Measurements from ENCODE around the gene DNAJC8.
A peak's percentile ranks its signal among the peaks of the same experiment; 100 is the strongest.

Gene DNAJC8, protein sequence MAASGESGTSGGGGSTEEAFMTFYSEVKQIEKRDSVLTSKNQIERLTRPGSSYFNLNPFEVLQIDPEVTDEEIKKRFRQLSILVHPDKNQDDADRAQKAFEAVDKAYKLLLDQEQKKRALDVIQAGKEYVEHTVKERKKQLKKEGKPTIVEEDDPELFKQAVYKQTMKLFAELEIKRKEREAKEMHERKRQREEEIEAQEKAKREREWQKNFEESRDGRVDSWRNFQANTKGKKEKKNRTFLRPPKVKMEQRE

DNA sequence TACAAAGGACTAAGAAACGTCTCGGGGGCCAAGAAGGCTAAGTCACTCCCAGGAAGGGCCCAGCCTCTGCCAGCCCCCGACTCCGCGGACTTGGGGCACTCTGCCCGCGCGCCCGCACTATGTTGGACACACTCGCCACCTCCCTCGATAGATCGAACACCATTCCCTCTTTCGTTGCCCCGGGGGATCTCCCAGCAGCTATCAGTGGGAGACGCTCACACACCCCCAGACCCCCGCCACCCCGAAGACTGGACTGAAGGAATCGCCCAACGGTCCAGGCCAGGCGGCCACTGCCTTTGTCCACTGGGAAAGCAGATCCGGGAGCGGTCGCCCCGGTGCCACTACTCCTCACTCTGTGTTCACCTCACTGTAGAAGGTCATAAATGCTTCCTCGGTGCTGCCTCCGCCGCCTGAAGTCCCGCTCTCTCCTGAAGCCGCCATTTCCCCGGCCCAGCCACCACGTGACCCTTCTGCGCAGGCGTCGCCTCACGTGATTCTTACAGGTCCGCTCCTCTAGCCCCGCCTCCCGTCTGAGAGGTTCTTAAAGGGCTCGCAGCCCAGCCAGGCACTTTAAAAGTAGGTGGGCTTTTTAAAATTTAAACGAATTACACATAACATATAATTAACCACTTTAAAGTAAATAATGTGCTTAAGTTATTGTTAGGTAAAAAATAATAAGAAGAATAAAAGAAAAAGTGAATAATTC, at the start of gene DNAJC8:
DNAJC8 (minus strand) TSS at position 472 of the 706 bp plus-strand sequence; CDS start at position 441, 31 bp downstream.
- DNase-seq (ENCODE audit: low read depth, low spot score) = peak; percentile 68

DNA sequence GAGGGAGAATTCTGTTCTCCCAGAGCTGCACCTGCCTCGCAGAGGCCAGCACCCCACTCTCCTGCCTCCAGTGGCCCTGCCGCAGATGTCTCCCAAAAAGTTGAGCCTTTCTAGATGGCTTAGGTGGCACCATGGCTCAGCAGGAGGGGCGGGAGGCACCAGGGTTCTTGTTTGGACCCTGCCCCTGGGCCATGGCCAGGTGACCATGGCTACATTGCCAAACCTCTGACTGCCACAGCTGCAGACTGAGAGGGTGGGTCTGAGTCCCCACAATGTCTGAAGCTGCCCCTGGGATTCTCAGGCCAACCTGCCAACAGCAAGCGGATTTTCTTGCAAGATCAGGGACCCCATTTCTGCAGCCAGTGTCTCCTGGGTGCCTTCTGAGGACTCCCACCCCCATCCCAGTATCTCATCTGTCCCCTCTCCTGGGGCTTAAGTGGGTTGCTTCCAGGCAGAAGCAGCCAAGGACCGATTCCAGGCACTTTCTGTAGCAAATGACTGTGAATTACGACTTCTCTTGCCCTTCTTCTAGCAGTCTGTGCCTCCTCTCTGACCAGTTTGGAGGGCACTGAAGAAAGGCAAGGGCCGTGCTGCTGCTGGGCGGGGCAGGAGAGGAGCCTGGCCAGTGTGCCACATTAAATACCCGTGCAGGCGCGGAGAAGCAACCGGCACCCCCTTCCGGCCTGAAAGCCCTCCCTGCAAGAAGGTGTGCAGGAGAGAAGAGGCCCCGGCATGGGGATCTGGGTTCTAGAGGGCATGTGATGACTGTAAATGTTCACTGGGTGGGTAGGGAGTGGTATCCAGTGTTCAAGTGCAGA, 49.0 kb upstream of the DNAJC8 start:
- no peak for DNase-seq (ENCODE audit: low read depth, low spot score)

DNA sequence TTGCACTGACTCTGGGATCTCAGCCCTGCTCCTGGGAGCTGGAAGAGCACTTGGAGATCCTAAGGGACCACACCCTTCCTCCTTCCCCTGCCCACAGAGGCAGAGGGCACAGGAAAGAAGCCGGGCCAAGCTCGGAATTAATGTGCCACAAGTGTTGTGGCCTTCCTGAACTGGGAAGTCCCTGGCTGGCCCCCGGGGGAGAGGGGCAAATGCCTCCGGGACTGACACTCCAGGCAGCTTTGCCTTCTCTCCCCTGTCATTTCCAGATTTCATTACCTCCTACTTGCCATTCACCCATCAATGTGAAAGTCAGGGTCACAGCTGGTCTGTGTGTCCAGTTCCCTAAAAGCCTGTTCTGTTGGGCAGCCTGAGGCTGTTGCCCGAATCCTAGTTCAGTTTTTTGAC, 48.1 kb upstream of the DNAJC8 start:
- no peak for DNase-seq (ENCODE audit: low read depth, low spot score)

DNA sequence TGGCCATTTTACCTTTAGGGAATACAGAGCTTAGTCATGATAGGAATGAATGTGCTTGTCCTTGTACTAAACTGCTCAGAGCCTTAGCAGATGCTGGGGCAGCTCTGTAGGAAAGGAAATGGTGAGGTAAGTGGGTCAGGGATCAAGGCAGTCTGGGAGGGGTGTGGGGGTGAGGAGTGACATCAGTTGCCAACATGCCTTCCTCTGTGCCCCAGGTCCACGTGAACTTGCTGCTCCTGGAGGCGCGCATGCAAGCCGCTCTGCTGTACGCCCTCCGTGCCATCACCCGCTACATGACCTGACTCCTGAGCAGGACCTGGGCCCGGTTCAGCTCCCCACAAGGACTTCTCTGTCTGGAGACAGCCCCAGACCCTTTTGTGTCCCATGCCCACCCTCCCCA, 47.7 kb upstream of the DNAJC8 start:
- no peak for DNase-seq (ENCODE audit: low read depth, low spot score)

DNA sequence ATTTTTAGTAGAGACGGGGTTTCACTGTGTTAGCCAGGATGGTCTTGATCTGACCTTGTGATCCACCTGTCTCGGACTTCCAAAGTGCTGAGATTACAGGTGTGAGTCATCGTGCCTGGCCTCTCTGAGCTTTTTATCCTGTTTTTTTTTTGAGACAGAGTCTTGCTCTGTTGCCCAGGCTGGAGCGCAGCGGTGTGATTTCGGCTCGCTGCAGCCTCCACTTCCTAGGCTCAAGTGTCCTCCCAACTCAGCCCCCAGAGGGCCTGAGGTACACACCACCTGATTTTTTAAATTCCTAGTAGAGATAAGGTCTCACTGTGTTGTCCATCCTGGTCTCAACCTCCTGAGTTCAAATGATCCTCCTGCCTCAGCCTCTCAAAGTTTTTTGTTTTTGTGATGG, 46.9 kb upstream of the DNAJC8 start:
- no peak for DNase-seq (ENCODE audit: low read depth, low spot score)

DNA sequence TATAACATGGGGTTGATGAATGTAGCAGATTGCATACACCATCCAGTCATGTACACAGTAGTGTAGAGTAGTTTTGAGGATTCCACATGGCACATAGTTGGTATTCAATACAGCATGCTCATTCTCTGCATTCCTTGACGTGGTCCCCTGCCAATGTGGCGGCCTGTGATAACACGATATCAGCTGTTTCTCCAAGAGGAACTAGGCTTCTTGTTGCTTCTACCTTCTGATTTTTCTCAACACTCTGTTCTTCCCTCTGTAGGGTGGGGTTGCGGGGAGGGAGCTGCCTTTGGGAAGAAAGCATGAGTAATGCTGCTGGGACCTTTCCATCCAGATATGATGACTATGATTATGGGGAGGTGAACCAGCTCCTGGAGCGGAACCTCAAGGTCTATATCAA, 45.9 kb upstream of the DNAJC8 start:
- DNase-seq (ENCODE audit: low read depth, low spot score) = no peak

DNA sequence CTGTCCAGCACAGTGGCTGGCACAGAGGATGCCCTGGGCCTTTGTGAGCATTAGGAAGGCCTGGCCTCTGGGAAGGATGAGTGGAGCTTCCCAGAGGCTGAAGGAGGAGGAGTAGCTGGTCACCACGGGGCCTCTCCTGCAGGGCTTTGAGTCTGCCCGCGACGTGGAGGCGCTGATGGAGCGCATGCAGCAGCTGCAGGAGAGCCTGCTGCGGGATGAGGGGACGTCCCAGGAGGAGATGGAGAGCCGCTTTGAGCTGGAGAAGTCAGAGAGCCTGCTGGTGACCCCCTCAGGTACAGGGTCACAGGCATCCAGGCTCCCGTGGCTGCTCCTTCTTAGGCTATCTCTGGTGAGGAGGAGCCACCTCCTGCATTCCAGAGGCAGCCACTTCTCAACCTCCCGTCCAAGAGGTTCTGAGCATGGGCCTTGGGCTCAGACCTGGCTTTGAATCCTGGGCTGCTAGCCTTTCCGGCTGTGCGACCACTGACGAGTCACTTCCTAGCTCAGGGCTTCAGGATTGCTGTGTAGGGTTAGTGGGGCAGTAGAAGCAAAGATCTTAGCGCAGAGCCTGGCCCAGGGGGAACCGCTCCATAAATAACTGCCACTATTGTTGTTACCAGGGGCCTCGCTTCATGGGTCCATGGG, 40.5 kb upstream of the DNAJC8 start:
- no peak for DNase-seq (ENCODE audit: low read depth, low spot score)

DNA sequence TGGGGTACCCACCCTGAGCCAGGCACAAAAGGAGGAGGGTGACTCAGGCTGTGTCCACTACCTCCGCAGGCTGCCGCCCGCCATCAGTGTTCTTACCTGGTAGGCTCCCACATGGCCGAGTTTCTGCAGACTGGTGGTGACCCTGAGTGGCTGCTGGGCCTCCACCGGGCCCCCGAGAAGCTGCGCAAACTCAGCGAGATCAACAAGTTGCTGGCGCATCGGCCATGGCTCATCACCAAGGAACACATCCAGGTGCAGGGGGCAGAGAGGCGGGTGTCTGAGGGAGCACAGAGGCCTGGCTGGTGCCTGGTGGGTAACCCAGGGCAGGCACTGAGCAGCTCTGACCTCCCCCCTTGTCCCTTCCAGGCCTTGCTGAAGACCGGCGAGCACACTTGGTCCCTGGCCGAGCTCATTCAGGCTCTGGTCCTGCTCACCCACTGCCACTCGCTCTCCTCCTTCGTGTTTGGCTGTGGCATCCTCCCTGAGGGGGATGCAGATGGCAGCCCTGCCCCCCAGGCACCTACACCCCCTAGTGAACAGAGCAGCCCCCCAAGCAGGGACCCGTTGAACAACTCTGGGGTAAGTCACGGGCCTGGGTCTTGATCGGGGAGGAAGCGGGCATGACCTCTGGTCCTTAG, 39.5 kb upstream of the DNAJC8 start:
- DNase-seq (ENCODE audit: low read depth, low spot score) = no peak

DNA sequence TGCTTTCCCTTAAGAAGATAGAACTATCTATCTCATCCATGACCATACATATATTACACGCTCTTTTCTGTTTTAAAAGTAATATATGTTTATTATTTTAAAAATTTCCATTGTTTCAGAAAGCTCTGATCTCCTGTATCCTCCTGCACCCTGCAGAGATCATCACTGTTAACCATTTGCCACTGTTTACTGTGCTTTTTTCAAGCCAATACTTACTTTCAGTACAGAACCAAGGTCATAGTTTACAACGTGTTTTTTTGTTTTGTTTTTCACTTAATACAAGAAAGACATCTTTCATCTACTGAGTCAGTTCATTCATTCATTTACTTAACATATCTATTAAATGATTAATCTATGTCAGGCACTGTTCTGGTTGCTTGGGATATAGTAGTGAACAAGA, 36.7 kb upstream of the DNAJC8 start:
- no peak for DNase-seq (ENCODE audit: low read depth, low spot score)

DNA sequence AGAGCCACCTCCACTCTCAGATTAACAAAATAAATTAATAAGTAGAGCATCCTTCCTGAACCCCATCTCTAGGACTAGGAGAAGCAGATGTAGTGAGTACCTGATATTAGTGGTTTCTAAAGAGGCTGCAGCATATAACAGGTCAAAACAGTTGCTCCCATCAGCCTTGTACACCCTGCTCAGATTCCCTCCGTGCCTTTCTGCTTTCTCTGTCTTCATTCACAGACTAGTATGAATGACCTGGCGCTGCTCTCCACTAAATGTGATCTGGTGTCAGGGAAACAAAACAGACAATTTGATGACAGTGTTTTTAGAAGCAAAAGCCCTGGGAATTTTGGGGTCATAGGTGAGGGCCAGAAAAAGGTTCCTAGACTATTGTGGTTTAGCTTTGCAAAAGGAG, 34.8 kb upstream of the DNAJC8 start:
- DNase-seq (ENCODE audit: low read depth, low spot score) = no peak

DNA sequence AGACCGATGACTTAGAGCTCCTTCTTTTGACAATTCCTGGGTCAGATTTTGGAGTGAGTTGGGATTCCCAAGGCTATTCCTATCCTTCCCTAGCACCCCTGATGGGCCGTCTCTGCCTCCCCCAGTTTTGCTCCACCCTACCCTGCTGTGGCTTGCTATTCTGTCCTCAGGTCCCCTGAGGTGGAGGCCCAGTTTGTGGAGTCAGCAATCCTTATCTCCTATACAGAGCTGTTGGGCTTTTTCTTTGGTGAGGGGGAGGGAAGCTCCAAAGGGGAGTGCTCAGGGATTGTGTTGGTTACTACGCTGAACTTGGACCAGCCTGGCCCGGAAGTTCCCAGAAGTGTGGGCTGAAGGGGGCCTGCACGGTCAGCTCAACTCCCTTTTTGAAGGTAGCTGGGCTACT, 34.1 kb upstream of the DNAJC8 start:
- no peak for DNase-seq (ENCODE audit: low read depth, low spot score)

DNA sequence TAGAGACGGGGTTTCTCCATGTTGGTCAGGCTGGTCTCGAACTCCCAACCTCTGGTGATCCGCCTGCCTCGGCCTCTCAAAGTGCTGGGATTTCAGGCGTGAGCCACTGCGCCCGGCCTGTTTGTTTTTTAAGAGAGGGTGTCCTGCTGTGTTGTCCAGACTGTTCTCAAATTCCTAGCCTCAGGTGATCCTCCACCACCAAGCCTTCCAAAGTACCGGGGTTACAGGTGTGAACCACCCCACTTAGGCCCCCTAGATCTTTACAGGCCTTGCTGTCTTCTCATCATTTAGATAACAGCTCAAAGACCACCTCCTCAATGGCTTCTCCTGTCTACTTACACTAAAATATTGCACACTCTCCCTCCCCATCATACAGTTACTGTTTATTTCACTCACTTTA, 32.7 kb upstream of the DNAJC8 start:
- DNase-seq (ENCODE audit: low read depth, low spot score) = no peak

DNA sequence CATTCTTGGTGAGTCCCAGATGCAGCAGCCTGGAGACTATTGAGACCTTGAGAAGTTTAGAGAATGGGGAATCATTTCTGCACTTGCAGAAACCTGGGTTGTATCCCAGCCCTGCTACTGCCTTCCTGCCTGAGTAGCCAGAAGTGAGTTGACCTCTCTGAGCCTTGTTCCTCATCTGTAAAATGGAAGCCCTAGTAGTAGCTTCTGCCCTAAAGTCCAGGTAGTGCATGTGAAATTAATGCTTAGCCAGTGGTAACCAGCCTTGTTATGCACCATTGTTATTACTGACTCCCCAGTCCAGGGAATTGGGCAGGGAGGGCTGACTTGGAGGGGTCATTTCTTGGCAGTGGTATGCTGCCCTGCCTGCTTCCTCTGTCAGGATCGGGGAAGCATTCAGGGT, 32.1 kb upstream of the DNAJC8 start:
- DNase-seq (ENCODE audit: low read depth, low spot score) = no peak

DNA sequence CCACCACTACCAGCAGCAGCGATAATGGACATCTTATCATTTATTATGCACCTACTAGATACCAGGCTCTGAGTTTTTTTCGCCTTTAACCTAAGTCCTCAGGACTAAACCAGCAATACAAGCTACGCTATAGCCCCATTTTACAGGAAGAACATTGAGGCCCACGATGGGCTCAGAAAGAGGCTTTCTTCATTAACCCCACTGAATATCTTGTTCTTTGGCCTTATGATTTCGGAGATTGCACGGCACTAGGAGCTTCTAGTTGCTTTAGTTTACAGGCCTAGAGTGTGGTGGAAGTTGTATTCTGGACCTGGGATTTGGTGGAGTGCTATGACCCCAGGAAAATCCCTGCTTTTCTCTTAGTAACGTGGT, 28.0 kb upstream of the DNAJC8 start:
- DNase-seq (ENCODE audit: low read depth, low spot score) = no peak

DNA sequence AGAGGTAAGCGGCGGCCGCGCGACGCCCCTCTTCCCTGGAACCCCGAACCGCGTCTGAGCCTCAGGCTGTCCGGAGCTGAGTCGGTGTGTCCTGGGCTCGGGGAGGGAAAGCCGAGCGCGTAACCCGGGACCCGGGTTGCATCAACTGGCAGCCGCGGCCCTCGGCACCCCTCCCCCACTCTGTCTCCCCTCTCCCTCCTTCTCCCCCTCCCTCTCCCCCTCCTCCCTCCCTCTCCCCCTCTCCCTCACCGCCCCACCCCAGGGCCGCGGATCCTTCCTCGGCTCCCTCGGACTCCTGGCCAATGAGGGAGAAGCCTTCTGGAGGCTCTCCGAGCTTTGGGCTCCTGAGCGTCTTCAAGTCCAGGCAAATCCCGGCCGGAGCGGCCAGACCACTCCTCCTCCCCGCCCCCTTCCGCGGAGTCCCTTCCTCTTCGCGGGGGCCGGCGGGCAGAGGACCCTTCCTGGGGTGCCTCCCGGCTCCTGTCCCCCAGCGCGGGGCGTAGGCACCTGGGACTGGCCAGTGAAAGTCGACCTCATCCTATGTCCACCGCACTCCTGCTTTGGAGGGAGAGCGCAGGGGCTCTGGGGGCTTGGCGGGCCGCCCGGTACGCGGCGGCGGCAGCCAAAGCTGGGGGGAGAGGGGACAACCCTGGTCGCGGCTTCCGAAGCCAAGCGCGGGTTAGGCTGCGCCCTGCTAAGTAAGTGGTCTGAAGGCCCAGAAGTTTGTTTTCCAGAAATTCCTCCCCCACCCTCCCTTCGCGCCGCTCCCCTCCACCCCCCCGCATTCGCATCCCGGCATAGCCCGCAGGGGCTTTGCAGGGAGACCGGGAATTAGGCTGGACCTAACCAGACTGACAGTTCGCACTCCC, 27.3 kb upstream of the DNAJC8 start:
- peak; percentile 80 for DNase-seq (ENCODE audit: low read depth, low spot score)

DNA sequence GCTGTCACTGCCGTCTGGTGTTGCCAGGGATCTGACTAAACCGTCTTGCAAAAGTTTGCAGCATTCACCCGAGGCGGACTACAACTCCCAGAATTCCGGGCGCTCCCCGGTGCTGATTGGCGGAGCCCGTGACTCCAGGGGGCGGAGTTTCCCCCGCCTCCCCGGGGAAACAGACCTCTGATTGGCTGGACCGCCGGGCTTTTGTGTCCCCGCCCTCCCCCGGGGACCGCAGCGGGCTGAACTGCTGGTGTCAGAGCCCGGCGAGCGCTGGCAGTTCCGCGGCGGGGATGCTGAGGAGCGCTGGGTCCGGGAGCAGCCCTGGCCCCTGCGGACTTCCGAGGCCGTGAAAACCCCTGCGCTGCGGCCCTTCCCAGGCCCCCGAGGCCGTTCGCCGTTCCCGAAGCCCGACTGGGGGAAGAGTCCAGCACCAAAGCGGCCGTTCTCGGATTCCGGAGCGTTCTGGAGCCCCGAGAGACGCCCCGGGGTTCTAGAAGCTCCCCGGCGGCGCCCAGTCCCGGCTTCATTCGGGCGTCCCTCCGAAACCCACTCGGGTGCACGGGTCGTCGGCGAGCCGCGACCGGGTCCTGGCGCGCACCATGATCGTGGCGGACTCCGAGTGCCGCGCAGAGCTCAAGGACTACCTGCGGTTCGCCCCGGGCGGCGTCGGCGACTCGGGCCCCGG, 26.6 kb upstream of the DNAJC8 start, which contains the start of gene SESN2:
SESN2 (plus strand) TSS at position 267 of the 682 bp plus-strand sequence; CDS start at position 597, 330 bp downstream.
- peak; percentile 88 for DNase-seq (ENCODE audit: low read depth, low spot score)

DNA sequence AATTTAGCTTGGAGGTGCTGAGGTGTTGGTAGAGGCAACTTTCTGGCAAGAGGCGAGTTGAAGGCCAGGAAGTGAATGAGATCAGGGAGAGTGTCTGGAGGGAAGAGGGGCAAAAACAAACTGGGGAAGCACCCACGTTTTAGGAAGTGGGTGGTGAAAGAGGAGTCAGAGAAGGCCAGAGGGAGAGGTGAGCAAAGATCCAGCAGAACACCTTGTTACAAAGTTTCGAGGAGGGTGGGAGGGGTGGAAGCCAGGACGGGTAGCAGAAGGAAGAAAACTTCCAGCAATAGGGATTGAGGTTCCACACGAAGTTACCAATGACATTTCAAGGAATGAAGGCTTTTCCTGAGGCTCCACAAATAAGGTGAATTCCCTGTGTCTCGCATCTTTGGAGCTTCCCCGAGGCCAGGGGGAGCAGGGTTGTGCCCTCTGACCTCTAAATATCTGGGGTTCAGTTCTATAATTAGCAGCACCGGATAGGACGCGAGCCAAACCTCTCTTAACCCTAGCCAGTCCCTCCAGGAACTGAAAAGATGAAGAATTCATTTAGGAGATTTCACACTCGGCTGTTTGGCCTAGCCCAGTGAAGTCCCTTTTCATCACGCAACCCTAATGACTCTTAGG, 25.9 kb upstream of the DNAJC8 start:
- DNase-seq (ENCODE audit: low read depth, low spot score) = no peak

DNA sequence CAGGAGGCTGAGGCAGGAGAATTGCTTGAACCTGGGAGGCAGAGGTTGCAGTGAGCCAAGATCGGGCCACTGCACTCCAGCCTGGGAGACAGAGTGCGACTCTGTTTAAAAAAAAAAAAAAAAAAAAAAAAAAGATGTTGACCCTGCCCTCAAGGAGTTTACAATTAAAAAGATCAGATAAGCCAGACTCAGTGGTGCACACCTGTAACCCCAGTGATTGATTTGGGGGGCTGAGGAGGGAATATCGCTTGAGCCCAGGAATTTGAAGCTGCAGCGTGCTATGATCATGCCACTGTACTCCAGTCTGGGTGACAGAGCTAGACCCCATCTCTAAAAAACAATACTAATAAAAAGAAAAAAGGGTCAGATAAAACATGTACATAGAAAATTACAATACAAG, 24.9 kb upstream of the DNAJC8 start:
- no peak for DNase-seq (ENCODE audit: low read depth, low spot score)

DNA sequence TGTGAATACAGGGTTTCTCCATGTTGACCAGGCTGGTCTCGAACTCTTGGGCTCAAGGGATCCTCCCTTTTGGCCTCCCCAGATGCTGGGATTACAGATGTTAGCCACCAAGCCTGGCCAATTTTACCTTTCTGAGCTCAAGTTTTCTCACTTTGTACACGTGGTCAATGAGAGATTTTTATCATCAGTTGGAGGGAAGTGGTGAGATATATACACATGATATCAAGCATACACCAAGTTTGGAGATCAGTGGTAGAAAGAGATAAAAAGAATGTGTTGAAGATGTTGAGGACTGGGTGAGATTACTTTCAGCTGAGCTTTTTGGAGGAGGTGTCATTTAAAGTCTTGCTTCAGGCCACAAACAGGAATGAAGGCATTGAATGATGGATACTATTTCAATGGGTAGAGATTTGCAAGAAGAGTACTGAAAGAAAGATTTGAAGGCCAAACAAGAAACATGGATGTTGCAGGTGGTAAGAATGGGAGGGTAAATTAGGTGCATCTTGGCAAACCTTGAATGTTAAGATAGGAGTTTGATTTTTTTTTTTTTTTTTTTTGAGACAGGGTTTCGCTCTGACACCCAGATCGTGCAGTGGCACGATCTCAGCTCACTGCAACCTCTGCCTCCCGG, 23.5 kb upstream of the DNAJC8 start:
- DNase-seq (ENCODE audit: low read depth, low spot score) = no peak

Data from iPS DF 19.7 (cell line).